Gastroesophageal sphincter (tissue), 3 donors: ENCODE data around the gene MCRIP1.

Experiments
- EP300 ChIP-seq: sonication (generic); formaldehyde crosslinking; IDR thresholded peaks from one replicate; pipeline ENCODE4 v1.6.1; 2017; ENCODE audit warnings: antibody characterized with exemption, mild to moderate bottlenecking
- TF ChIP-seq, protein P1 (sequence below), 4 experiments: fragments of 200-600 bp in 2 of 4; fragments of 450-650 bp in 2 of 4; sonication (generic) in 1 of 4; IDR thresholded peaks; one replicate each; pipeline ENCODE4 v1.5.1; 2017 to 2019; ENCODE audit warnings: antibody characterized with exemption in 4 of 4, mild to moderate bottlenecking in 2 of 4, moderate library complexity in 2 of 4

- TF ChIP-seq, protein P1, sequence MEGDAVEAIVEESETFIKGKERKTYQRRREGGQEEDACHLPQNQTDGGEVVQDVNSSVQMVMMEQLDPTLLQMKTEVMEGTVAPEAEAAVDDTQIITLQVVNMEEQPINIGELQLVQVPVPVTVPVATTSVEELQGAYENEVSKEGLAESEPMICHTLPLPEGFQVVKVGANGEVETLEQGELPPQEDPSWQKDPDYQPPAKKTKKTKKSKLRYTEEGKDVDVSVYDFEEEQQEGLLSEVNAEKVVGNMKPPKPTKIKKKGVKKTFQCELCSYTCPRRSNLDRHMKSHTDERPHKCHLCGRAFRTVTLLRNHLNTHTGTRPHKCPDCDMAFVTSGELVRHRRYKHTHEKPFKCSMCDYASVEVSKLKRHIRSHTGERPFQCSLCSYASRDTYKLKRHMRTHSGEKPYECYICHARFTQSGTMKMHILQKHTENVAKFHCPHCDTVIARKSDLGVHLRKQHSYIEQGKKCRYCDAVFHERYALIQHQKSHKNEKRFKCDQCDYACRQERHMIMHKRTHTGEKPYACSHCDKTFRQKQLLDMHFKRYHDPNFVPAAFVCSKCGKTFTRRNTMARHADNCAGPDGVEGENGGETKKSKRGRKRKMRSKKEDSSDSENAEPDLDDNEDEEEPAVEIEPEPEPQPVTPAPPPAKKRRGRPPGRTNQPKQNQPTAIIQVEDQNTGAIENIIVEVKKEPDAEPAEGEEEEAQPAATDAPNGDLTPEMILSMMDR (IDR thresholded peaks at IDR 0.05): no peak
- TF ChIP-seq EP300: no peak
Observed at GRCh38 chr17:81802856-81803643, 30.0 kb downstream of the MCRIP1 start.
